Karpas-422 (cell line): ENCODE measurements around the gene PTPRM. TPM values are rescaled to one million over a fixed set of nuclear protein-coding genes. Genes with fewer than 3 reads are reported as not detected.

Experiments used
- DNase-seq: peaks from one replicate; pipeline ENCODE4 v3.0.0-alpha.2; 2015
- H2AFZ ChIP-seq: fragments of 200-600 bp; sonication (generic); 2 replicates; pipeline ENCODE4 v1.6.1; 2014; ENCODE audit warnings: antibody characterized with exemption, low read length, mixed read lengths
- H3K27ac ChIP-seq: fragments of 200-600 bp; sonication (generic); 2 replicates; pipeline ENCODE4 v1.5.1; 2014; ENCODE audit warnings: mild to moderate bottlenecking, low read length, moderate library complexity
- H3K27me3 ChIP-seq: fragments of 200-600 bp; sonication (generic); 2 replicates; pipeline ENCODE4 v1.6.1; 2014; ENCODE audit warnings: low read length, mixed read lengths
- H3K36me3 ChIP-seq: fragments of 200-600 bp; sonication (generic); 2 replicates; pipeline ENCODE4 v1.6.1; 2014; ENCODE audit warnings: low read length, mixed read lengths; ENCODE audit not compliant: insufficient read depth
- H3K4me1 ChIP-seq: fragments of 200-600 bp; sonication (generic); 2 replicates; pipeline ENCODE4 v1.6.1; 2014; ENCODE audit warnings: mild to moderate bottlenecking, low read length, mixed read lengths
- H3K4me2 ChIP-seq: fragments of 200-600 bp; sonication (generic); 2 replicates; pipeline ENCODE4 v1.6.1; 2014; ENCODE audit warnings: low read length, low read depth, mild to moderate bottlenecking; ENCODE audit not compliant: poor library complexity, severe bottlenecking
- H3K4me3 ChIP-seq: fragments of 200-600 bp; sonication (generic); 2 replicates; pipeline ENCODE4 v1.5.1; 2014; ENCODE audit warnings: mild to moderate bottlenecking, antibody characterized with exemption, low read length, mixed read lengths
- H3K79me2 ChIP-seq: fragments of 200-600 bp; sonication (generic); 2 replicates; pipeline ENCODE4 v1.6.1; 2014; ENCODE audit warnings: mild to moderate bottlenecking, low read length, mixed read lengths
- H3K9ac ChIP-seq: fragments of 200-600 bp; sonication (generic); 2 replicates; pipeline ENCODE4 v1.6.0; 2014; ENCODE audit warnings: low read length
- H3K9me2 ChIP-seq: fragments of 200-600 bp; sonication (generic), shearing (Covaris generic); replicated peaks from 2 replicates; pipeline ENCODE4 v1.6.0; 2014; ENCODE audit warnings: mild to moderate bottlenecking, low read length, moderate library complexity; ENCODE audit not compliant: insufficient read depth
- H3K9me3 ChIP-seq: fragments of 300-700, 200-600 bp; sonication (generic); 2 replicates; pipeline ENCODE4 v1.6.1; 2014; ENCODE audit warnings: low read length, mixed read lengths
- H4K20me1 ChIP-seq: fragments of 200-600 bp; sonication (generic); 2 replicates; pipeline ENCODE4 v1.6.1; 2014; ENCODE audit warnings: mild to moderate bottlenecking, antibody characterized with exemption, low read length, low read depth; ENCODE audit not compliant: insufficient read depth
- total RNA-seq: library from RNA; depleted of rRNA; stranded (reverse); fragments of >200 nt; shearing (Covaris generic); gene quantifications from 2 replicates; pipeline ENCODE4 v1.2.3, GENCODE V29; 2014; ENCODE audit warnings: low replicate concordance

Gene PTPRM
- total RNA-seq, 1 experiment from 2014 or later, result not detected

DNA sequence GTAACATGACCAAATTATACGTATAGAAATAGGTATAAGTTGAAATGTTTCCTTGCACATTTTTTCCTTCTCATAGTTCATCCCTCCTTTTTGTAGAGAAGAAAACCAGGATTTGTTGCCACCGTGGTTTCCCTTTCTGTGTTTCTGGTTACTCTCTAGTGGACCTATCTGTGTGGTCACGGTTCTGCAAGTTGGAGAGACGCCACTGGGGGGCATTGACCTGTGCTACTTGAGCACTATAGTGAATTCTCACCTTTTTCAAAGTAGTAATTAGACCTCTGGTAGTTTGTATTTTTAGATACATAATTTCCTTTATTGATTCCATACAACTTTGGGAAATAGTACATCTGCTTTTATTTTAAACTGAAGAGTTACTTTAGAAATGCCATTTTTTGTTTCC lies 444.8 kb downstream of the PTPRM start:
- H3K9ac ChIP-seq, result no peak overlapping the region
- peak; percentile 47 for DNase-seq
- no peaks in the 10 kb centered on the region for H3K4me1 ChIP-seq
- no peak overlapping the region for H3K4me2 ChIP-seq
- H3K36me3 ChIP-seq, result no peaks in the 10 kb centered on the region
- H3K4me3 ChIP-seq, result no peak overlapping the region
- H3K27ac ChIP-seq, result no peak overlapping the region
- H3K79me2 ChIP-seq, result no peaks in the 10 kb centered on the region
- H3K9me2 ChIP-seq, result no peaks in the 10 kb centered on the region
- H4K20me1 ChIP-seq, result no peaks in the 10 kb centered on the region
- no peaks in the 10 kb centered on the region for H3K27me3 ChIP-seq
- no peaks in the 10 kb centered on the region for H3K9me3 ChIP-seq
- no peak overlapping the region for H2AFZ ChIP-seq

DNA sequence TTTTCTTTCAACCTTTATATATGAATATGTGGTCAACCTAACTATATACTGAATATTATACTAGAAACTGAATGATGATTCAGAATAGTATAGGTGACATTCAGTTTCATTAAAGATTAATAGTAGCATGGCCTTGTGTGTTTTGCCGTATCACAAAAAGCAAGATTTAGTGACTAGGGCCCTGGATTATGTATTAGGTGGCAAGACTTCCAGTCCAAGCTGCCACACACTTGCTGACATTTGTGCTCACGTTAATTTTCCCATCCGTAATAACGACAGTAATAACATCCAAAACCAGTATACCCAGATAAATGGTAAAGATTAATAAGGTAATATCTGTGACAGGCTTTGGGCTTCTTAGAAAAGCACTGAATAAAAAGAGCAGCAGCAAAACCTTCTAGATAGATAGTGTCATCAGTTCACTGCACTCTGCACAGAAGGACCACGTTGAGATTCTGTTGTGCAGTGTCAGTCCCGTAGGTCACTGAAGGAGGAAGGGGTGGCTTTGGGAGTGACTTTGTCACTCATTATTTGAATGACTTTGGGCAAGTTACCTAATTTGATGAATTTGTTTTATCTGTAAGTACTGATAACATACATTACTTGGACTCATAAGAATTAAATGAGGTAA lies 451.7 kb downstream of the PTPRM start:
- no peak overlapping the region for H3K4me3 ChIP-seq
- no peak overlapping the region for H3K27ac ChIP-seq
- H3K9ac ChIP-seq, result no peak overlapping the region
- H3K27me3 ChIP-seq, result no peaks in the 10 kb centered on the region
- no peaks in the 10 kb centered on the region for H4K20me1 ChIP-seq
- no peak for DNase-seq
- H3K36me3 ChIP-seq, result no peaks in the 10 kb centered on the region
- H2AFZ ChIP-seq, result no peak overlapping the region
- H3K4me2 ChIP-seq, result no peak overlapping the region
- no peaks in the 10 kb centered on the region for H3K9me3 ChIP-seq
- no peaks in the 10 kb centered on the region for H3K4me1 ChIP-seq
- no peaks in the 10 kb centered on the region for H3K9me2 ChIP-seq
- no peaks in the 10 kb centered on the region for H3K79me2 ChIP-seq

GRCh38 chr18:8019600-8019999 lies 452.5 kb downstream of the PTPRM start:
- Histone ChIP-seq H4K20me1 (no peaks in the 10 kb centered on the region), H3K4me3 (no peak overlapping the region), H3K4me1 (no peaks in the 10 kb centered on the region), H3K36me3 (no peaks in the 10 kb centered on the region), H3K27ac (no peak overlapping the region), H3K4me2 (no peak overlapping the region), H3K9me2 (no peaks in the 10 kb centered on the region), H3K9ac (no peak overlapping the region), H3K27me3 (no peaks in the 10 kb centered on the region), H3K79me2 (no peaks in the 10 kb centered on the region), H2AFZ (no peak overlapping the region), H3K9me3 (no peaks in the 10 kb centered on the region)
- DNase-seq, result no peak

GRCh38 chr18:8020132-8020846 lies 453.2 kb downstream of the PTPRM start:
- Histone ChIP-seq H3K4me1 (no peaks in the 10 kb centered on the region), H3K27ac (no peak overlapping the region), H2AFZ (no peak overlapping the region), H3K4me3 (no peak overlapping the region), H3K36me3 (no peaks in the 10 kb centered on the region), H3K4me2 (no peak overlapping the region), H4K20me1 (no peaks in the 10 kb centered on the region), H3K27me3 (no peaks in the 10 kb centered on the region), H3K9ac (no peak overlapping the region), H3K79me2 (no peaks in the 10 kb centered on the region), H3K9me3 (no peaks in the 10 kb centered on the region), H3K9me2 (no peaks in the 10 kb centered on the region)
- no peak for DNase-seq

DNA sequence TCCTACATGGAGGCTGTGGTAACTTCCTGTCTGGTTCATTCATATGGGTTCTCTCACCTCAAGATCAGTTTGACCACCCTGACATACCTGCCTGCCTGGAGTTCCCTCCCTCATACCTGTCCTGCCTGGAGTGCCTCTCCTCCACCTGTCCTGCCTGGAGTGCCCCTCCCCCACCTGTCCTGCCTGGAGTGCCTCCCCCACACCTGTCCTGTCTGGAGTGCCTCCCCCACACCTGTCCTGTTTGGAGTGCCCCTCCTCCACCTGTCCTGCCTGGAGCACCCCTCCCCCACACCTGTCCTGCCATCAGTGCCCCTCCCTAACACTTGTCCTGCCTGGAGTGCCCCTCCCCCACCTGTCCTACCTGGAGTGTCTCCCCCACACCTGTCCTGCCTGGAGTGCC lies 461.9 kb downstream of the PTPRM start:
- Histone ChIP-seq H3K9me3 (no peaks in the 10 kb centered on the region; the same call in 1 of the 2 replicates), H3K4me2 (no peak overlapping the region)

GRCh38 chr18:8029731-8030130 lies 462.6 kb downstream of the PTPRM start:
- Histone ChIP-seq H3K9ac (no peak overlapping the region), H3K4me3 (no peak overlapping the region), H3K9me3 (no peaks in the 10 kb centered on the region; the same call in 1 of the 2 replicates), H4K20me1 (no peaks in the 10 kb centered on the region), H3K79me2 (no peaks in the 10 kb centered on the region), H3K9me2 (no peaks in the 10 kb centered on the region), H3K36me3 (no peaks in the 10 kb centered on the region), H3K27me3 (no peaks in the 10 kb centered on the region), H3K4me2 (no peak overlapping the region), H2AFZ (no peak overlapping the region), H3K4me1 (no peaks in the 10 kb centered on the region), H3K27ac (no peak overlapping the region)
- no peak for DNase-seq

More for the DNA sequence above, 461.9 kb downstream of the PTPRM start:
- Histone ChIP-seq H3K27ac (no peak overlapping the region), H4K20me1 (no peaks in the 10 kb centered on the region), H3K79me2 (no peaks in the 10 kb centered on the region), H3K36me3 (no peaks in the 10 kb centered on the region), H3K27me3 (no peaks in the 10 kb centered on the region), H3K9me2 (no peaks in the 10 kb centered on the region), H3K4me3 (no peak overlapping the region), H3K9ac (no peak overlapping the region), H3K4me1 (no peaks in the 10 kb centered on the region), H2AFZ (no peak overlapping the region)
- no peak for DNase-seq

DNA sequence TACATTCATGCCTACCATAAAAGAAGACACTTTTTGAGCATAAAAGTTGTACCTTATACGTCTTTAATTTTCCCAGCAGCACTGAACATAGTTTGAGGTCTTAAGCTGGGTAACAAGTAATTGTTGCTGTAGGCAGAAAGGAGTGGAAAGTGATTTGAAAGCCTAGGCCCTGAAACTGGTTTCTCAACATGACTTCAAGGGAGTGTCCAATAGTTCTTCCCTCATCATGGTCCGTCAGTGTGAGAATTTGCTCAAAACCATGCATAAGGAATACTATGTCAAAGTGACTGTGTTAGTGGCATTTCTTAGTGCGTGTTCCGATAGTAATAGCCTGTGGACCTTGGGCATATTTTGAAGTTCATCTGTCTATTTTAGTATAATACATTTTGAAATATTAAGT lies 463.1 kb downstream of the PTPRM start:
- Histone ChIP-seq H3K4me2 (no peak overlapping the region), H3K4me1 (no peaks in the 10 kb centered on the region), H3K4me3 (no peak overlapping the region), H3K9me3 (no peaks in the 10 kb centered on the region; the same call in 1 of the 2 replicates), H3K27ac (no peak overlapping the region), H3K9ac (no peak overlapping the region), H3K36me3 (no peaks in the 10 kb centered on the region), H3K27me3 (no peaks in the 10 kb centered on the region), H2AFZ (no peak overlapping the region), H4K20me1 (no peaks in the 10 kb centered on the region), H3K79me2 (no peaks in the 10 kb centered on the region), H3K9me2 (no peaks in the 10 kb centered on the region)
- DNase-seq, result no peak

GRCh38 chr18:8031496-8031895 lies 464.4 kb downstream of the PTPRM start:
- Histone ChIP-seq H3K9ac (no peak overlapping the region), H4K20me1 (no peaks in the 10 kb centered on the region), H3K4me1 (no peaks in the 10 kb centered on the region), H3K27me3 (no peaks in the 10 kb centered on the region), H2AFZ (no peak overlapping the region), H3K9me3 (no peaks in the 10 kb centered on the region), H3K79me2 (no peaks in the 10 kb centered on the region), H3K4me2 (no peak overlapping the region), H3K27ac (no peak overlapping the region), H3K9me2 (no peaks in the 10 kb centered on the region), H3K4me3 (no peak overlapping the region), H3K36me3 (no peaks in the 10 kb centered on the region)
- no peak for DNase-seq
